Measurements from ENCODE around the gene CFAP61.

The CFAP61 gene

DNA sequence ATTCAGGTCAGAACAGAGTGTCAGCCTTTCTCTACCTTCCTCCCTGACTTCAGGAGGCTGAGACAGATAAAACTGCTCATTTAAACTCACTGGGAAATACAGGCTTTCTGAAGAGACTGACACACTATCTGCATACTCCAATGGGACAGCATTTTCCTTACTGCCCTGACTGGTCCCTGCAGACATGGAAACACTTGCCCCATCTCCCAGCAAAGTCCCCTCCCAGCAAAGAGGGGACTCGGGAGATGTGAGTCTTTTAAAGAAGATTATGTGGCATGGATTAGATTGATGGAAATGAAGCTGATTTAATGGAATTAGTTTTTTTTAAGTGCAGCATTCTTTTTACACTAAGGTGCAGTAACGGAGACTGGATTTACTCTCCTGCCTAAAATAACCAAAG, 90.8 kb downstream of the CFAP61 start:
- peaks cover 4% of the 10 kb centered on the region for H3K27me3 Mint-ChIP-seq
- no peak overlapping the region for H3K27ac Mint-ChIP-seq
- DNase-seq (no peak), ATAC-seq (no peak)
- H3K36me3 Mint-ChIP-seq (ENCODE audit: low read depth), result no peaks in the 10 kb centered on the region
- peaks cover 8% of the 10 kb centered on the region for H3K9me3 Mint-ChIP-seq
- no peak overlapping the region for H3K4me3 Mint-ChIP-seq
- H3K4me1 Mint-ChIP-seq, result no peaks in the 10 kb centered on the region

- no peak overlapping the region for H3K27ac Mint-ChIP-seq
- ATAC-seq, result no peak
These were observed 91.3 kb downstream of the CFAP61 start for GRCh38 chr20:20143646-20144045.

GRCh38 chr20:20148779-20149178, 96.4 kb downstream of the CFAP61 start:
- peaks cover 24% of the 10 kb centered on the region for H3K9me3 Mint-ChIP-seq
- H3K27me3 Mint-ChIP-seq, result peaks cover 10% of the 10 kb centered on the region
- H3K36me3 Mint-ChIP-seq (ENCODE audit: low read depth), result no peaks in the 10 kb centered on the region
- H3K27ac Mint-ChIP-seq, result no peak overlapping the region
- DNase-seq, result no peak
- H3K4me3 Mint-ChIP-seq, result no peak overlapping the region
- ATAC-seq, result no peak
- H3K4me1 Mint-ChIP-seq, result no peaks in the 10 kb centered on the region

More at GRCh38 chr20:20143646-20144045, 91.3 kb downstream of the CFAP61 start:
- peaks cover 4% of the 10 kb centered on the region for H3K27me3 Mint-ChIP-seq
- no peaks in the 10 kb centered on the region for H3K36me3 Mint-ChIP-seq (ENCODE audit: low read depth)
- no peak for DNase-seq
- H3K4me3 Mint-ChIP-seq, result no peak overlapping the region
- H3K4me1 Mint-ChIP-seq, result no peaks in the 10 kb centered on the region
- peaks cover 8% of the 10 kb centered on the region for H3K9me3 Mint-ChIP-seq

DNA sequence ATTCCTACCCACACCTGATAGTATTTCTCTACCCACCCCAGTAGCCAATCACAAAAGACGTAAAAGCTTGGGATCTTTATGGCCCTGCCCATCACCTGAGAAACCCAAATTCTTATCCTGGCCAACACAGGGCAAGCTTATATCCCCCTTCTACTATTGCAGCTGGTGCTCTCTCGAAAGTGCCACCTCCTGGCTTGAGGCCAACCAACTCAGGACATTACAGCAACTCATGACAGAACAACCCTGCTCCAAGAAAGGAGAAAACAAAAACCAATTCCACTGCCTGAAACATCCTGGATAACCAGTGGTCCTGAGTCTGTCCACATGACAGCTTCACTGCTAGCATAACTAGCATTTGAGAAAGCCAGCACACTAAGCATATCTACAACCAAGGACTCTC, 97.9 kb downstream of the CFAP61 start:
- Mint-ChIP-seq H3K27me3 (peaks cover 9% of the 10 kb centered on the region), H3K9me3 (peaks cover 18% of the 10 kb centered on the region), H3K4me1 (no peaks in the 10 kb centered on the region), H3K4me3 (no peak overlapping the region), H3K27ac (no peak overlapping the region), H3K36me3 (ENCODE audit: low read depth) (no peaks in the 10 kb centered on the region)
- no peak for DNase-seq
- ATAC-seq, result no peak

DNA sequence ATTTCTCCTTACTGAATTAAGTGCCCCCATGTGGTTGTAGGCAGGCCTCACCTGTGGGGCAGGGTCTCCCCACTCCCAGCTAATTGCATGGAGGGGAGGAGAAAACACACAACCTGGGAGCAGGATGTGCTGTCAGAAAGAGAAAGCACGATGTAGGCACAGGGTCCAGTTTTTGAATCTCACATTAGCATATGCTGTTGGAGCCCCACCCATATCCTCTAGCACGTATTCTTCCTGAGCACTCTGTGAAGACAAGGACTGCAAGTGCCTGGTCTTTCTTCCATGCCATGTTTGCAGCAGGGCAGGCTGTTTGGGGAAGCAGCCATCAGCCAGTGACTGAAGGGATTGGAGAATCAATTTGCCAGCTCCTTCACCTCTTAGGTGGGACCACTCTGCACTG, 108.2 kb downstream of the CFAP61 start:
- no peaks in the 10 kb centered on the region for H3K36me3 Mint-ChIP-seq (ENCODE audit: low read depth)
- H3K27ac Mint-ChIP-seq, result no peak overlapping the region
- no peak for DNase-seq
- H3K27me3 Mint-ChIP-seq, result no peaks in the 10 kb centered on the region
- no peaks in the 10 kb centered on the region for H3K4me1 Mint-ChIP-seq
- ATAC-seq, result no peak
- no peak overlapping the region for H3K4me3 Mint-ChIP-seq
- no peaks in the 10 kb centered on the region for H3K9me3 Mint-ChIP-seq

- ATAC-seq (no peak), DNase-seq (no peak)
- H3K9me3 Mint-ChIP-seq, result no peaks in the 10 kb centered on the region
- H3K36me3 Mint-ChIP-seq (ENCODE audit: low read depth), result no peaks in the 10 kb centered on the region
- no peak overlapping the region for H3K27ac Mint-ChIP-seq
- no peak overlapping the region for H3K4me3 Mint-ChIP-seq
- no peaks in the 10 kb centered on the region for H3K27me3 Mint-ChIP-seq
- no peaks in the 10 kb centered on the region for H3K4me1 Mint-ChIP-seq
These were observed 109.3 kb downstream of the CFAP61 start for GRCh38 chr20:20161611-20162010.

- Mint-ChIP-seq H3K4me3 (no peak overlapping the region), H3K9me3 (no peaks in the 10 kb centered on the region), H3K36me3 (ENCODE audit: low read depth) (no peaks in the 10 kb centered on the region), H3K4me1 (no peaks in the 10 kb centered on the region), H3K27me3 (no peaks in the 10 kb centered on the region), H3K27ac (no peak overlapping the region)
- no peak for DNase-seq
- no peak for ATAC-seq
These were observed 115.4 kb downstream of the CFAP61 start for GRCh38 chr20:20167698-20168097.

DNA sequence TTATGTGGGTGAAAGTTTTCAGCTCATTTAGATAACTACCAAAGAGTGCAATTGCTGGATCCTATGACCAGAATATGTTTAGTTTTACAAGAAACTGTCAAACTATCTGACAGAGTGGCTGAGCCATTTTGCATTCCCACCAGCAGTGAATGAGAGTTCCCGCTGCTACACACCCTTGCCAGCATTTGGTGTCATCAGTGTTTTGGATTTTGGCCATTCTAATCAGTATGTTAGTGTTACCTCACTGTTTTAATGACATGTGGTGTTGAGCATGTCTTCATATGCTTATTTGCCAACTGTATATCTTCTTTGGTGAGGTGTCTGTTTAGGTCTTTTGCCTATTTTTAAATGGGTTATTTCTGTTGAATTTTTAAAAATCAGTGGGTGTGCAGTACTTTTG, 120.9 kb downstream of the CFAP61 start:
- DNase-seq (no peak), ATAC-seq (no peak)
- Mint-ChIP-seq H3K27ac (no peak overlapping the region), H3K9me3 (no peaks in the 10 kb centered on the region), H3K4me3 (no peak overlapping the region), H3K27me3 (peaks cover 2% of the 10 kb centered on the region), H3K4me1 (no peaks in the 10 kb centered on the region), H3K36me3 (ENCODE audit: low read depth) (no peaks in the 10 kb centered on the region)

DNA sequence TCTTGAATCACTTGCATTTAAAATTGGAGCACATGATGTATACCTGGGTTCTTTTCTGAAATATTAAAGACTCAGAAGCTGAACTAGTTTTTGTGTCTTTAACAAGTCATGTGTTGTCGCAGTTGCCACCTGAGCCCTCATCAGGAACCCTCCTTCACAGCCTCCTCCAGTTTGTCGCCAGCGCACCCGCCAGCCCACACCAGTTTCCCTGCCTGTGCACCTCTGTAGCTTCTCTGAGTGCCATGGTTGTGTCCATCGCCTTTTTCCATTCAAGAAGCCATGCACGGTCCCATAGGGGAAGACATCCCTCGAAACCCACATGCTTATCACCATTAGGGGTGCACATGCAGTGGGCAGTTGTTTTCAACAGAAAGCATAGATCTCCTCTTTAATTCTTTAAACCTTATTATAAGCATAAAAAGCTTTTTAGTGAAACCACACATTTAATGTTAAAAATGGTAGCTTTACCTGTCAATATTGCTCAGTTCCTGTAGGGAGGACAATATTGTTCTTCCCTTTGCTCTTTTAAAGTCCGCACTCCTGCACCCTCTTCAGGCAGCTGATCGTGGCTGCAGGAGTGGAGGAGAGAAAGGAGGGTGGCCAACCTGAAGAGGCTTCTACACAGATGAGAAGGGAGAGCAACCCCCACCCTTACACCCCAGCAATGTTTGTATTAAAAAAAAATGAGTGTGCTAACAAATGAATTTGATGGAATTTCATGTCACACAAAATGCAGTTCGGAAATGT, 121.9 kb downstream of the CFAP61 start:
- Mint-ChIP-seq H3K9me3 (no peaks in the 10 kb centered on the region), H3K27ac (no peak overlapping the region), H3K27me3 (peaks cover 2% of the 10 kb centered on the region), H3K4me3 (no peak overlapping the region), H3K36me3 (ENCODE audit: low read depth) (no peaks in the 10 kb centered on the region), H3K4me1 (no peaks in the 10 kb centered on the region)
- no peak for ATAC-seq
- DNase-seq, result no peak

DNA sequence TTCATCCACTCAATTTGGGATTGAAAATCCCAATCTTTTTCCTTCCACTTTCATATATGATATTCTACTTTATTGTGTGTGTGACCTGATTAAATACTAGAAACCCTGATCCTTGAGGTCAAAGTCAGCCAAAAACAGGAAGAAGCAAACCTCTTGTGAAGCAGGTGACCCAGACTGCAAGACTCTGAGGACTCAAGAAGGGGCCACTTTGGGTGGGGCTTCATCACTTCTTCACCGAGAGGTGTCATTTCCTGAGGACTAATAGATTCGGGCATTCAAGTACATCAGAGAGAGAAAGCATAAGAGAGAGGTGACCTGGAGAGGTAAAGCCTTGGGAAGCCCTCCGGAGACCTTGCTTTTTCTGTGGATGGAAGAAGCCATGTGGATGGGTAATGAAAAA, 129.0 kb downstream of the CFAP61 start:
- DNase-seq, result no peak
- Mint-ChIP-seq H3K27ac (no peak overlapping the region), H3K9me3 (peaks cover 7% of the 10 kb centered on the region), H3K4me1 (no peaks in the 10 kb centered on the region), H3K4me3 (no peak overlapping the region), H3K36me3 (ENCODE audit: low read depth) (no peaks in the 10 kb centered on the region), H3K27me3 (peaks cover 10% of the 10 kb centered on the region)
- ATAC-seq, result no peak

DNA sequence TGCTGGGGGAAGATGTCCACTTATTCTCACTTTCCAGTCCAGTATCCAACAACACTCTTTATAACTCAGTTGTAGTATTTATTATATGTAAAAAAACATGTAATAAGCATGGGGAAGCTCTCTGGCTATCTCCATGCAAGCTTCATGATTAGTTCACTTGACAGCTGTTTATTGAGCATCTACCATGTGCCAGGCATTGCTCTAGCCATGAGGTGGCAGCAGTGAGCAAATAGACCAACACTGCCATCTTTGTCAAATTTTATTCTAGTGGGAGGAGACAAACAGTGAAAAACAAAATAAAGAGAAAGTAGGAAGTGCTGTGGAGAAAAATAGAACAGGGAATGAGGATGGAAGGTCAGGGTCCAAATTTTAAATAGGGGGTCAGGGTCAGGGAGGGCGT, 131.8 kb downstream of the CFAP61 start:
- H3K9me3 Mint-ChIP-seq, result peaks cover 7% of the 10 kb centered on the region
- DNase-seq, result peak; percentile 31
- H3K4me1 Mint-ChIP-seq, result no peaks in the 10 kb centered on the region
- no peak for ATAC-seq
- no peak overlapping the region for H3K27ac Mint-ChIP-seq
- H3K27me3 Mint-ChIP-seq, result peaks cover 9% of the 10 kb centered on the region
- no peaks in the 10 kb centered on the region for H3K36me3 Mint-ChIP-seq (ENCODE audit: low read depth)
- no peak overlapping the region for H3K4me3 Mint-ChIP-seq

DNA sequence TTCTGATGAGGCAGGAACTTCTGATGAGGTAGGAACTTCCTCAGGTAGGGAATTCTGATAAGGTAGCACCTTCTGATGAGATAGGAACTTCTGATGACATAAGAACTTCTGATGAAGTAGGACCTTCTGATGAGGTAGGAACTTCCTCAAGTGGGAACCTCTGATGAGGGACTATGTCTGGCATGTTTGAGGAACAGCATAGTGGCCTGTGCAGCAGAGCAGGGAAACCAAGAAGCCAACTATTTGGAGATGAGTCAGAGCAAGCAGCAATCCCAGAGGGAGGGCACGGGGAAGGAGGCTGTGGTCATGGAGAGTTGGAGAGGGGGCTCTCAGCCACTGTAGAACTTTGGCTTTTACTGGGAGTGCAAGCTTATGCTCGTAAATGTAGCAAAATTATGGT, 132.4 kb downstream of the CFAP61 start:
- DNase-seq (no peak), ATAC-seq (no peak)
- Mint-ChIP-seq H3K9me3 (peaks cover 7% of the 10 kb centered on the region), H3K27ac (no peak overlapping the region), H3K4me1 (no peaks in the 10 kb centered on the region), H3K36me3 (ENCODE audit: low read depth) (no peaks in the 10 kb centered on the region), H3K27me3 (peaks cover 9% of the 10 kb centered on the region), H3K4me3 (no peak overlapping the region)

- H3K4me1 Mint-ChIP-seq, result no peaks in the 10 kb centered on the region
- peaks cover 3% of the 10 kb centered on the region for H3K9me3 Mint-ChIP-seq
- H3K4me3 Mint-ChIP-seq, result no peak overlapping the region
- DNase-seq, result no peak
- H3K36me3 Mint-ChIP-seq (ENCODE audit: low read depth), result no peaks in the 10 kb centered on the region
- H3K27ac Mint-ChIP-seq, result no peak overlapping the region
- peaks cover 6% of the 10 kb centered on the region for H3K27me3 Mint-ChIP-seq
- ATAC-seq, result no peak
These were observed 136.3 kb downstream of the CFAP61 start for GRCh38 chr20:20188647-20189046.

DNA sequence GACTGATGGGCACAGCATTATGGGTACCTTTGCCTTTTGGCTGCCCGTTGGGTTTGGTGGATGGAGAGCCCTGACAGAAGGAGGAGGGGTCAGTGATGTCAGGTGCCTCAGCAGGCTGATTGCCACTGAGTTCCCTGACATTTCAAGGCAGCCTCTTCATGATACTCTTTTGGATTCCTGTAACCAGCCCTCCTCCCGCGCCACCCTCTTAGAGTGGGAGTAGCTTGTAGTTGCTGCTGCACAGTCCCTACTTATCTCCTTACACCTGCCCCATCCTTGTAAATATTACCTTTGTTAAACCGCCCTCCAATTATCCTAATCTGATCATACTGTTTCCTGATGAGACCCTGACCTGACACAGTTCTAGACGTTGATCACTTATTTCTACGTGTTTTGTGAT, 140.0 kb downstream of the CFAP61 start:
- Mint-ChIP-seq H3K27me3 (peaks cover 8% of the 10 kb centered on the region), H3K9me3 (no peaks in the 10 kb centered on the region), H3K4me3 (no peak overlapping the region), H3K36me3 (ENCODE audit: low read depth) (no peaks in the 10 kb centered on the region), H3K4me1 (no peaks in the 10 kb centered on the region), H3K27ac (no peak overlapping the region)
- DNase-seq, result no peak
- no peak for ATAC-seq

GRCh38 chr20:20195021-20195705, 142.8 kb downstream of the CFAP61 start:
- Mint-ChIP-seq H3K4me3 (no peak overlapping the region), H3K4me1 (no peaks in the 10 kb centered on the region), H3K27ac (no peak overlapping the region), H3K27me3 (peaks cover 7% of the 10 kb centered on the region), H3K36me3 (ENCODE audit: low read depth) (no peaks in the 10 kb centered on the region), H3K9me3 (no peaks in the 10 kb centered on the region)
- ATAC-seq (no peak), DNase-seq (no peak)
